Measurements from ENCODE around the gene MMP15.
"Not testable (repeated sequence)": the region's sequence is repeated elsewhere in the genome, so short reads cannot be mapped to it uniquely, and the experiment has no call there.

GRCh38 chr16:58080657-58081056 is 55.1 kb downstream of the MMP15 start:
- not testable (repeated sequence) for TF ChIP-seq CTCF (IDR thresholded peaks at IDR 0.05; ENCODE audit: low read depth, low read length)
- TF ChIP-seq, protein P1, sequence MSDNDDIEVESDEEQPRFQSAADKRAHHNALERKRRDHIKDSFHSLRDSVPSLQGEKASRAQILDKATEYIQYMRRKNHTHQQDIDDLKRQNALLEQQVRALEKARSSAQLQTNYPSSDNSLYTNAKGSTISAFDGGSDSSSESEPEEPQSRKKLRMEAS (IDR thresholded peaks at IDR 0.05; ENCODE audit: low read depth, low read length), result not testable (repeated sequence)

Measured in NB4 (cell line).